GM21786 (cell line): ENCODE measurements around the gene P4HA2.
A peak's percentile ranks its signal among the peaks of the same experiment; 100 is the strongest.
"Not testable (repeated sequence)": the region's sequence is repeated elsewhere in the genome, so short reads cannot be mapped to it uniquely, and the experiment has no call there.

ENCODE experiments used
- ATAC-seq: cut with Tn5 transposase; IDR thresholded peaks from one replicate; pipeline ENCODE4 v1.9.1; 2021; ENCODE audit not compliant: unreplicated experiment

Gene P4HA2

DNA sequence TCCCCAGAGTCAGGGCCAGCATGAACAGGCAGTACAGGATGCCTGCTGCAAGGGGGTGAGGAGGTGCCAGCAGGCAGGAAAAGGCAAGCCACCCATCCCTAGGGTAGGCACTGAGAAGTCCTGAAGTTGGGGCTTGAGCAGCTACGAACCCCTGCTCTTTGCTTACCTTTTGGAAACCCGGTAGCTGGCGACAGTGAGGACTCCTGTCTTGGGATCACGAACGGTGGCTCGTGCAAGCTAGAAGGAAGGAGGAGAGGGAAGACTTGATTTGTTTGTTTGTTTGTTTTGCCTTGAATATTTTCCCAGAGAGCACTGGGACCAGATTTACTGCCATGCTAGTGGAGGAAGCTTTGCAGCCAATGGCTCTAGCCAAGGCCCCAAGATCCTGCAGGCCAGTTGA, 23.7 kb downstream of the P4HA2 start:
- ATAC-seq = no peak

DNA sequence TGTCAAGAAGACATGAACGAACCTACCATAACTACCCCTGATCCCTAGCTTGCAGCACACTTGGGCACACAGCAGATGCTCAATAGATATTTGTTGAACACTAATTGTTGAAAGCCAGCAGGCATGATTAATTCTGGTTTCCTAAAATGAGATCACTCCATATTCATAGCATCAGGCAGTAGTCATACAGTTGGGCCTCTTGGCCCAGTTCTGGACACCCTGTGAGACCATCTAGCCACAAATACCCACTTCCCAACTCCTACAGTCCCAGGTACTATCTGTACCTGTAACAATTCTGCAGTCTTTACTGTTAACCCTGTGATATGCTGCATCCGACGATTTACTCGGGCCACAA, 24.2 kb downstream of the P4HA2 start:
- no peak for ATAC-seq

DNA sequence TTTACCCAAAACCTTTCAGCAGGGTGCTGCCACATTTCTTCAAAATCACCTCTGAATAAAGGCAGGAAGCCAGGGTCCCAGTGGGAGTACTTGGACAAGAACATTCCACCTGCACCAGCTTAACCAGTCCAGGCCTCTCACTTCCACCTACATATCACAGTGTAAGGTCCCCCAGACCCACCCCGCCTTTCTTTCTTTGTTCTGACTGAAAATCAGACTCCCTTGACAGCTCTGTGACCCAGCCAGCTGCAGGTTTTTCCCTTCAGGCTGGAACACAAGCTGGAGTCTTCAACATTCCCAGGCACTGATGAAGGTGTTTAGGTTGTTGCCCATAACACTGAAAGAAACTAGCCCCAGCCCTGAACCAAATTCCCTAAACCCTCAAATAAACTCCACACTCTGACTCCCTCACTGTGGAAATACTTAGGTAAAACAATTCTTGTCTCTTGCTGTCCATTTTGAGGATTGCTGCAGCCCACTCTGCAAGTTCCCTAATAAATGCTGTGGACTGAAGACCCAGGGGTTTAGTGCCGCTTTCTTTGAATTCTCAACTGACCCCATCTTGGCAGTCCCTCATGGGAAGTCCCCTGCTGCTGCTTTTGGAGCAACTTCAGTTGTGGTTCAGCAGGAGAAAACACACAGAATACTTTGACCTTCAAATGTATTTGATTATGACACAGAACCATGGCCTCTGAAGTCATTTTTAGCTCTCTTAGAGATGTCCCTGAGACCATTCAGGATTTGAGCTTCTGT, 24.8 kb downstream of the P4HA2 start:
- ATAC-seq = no peak

DNA sequence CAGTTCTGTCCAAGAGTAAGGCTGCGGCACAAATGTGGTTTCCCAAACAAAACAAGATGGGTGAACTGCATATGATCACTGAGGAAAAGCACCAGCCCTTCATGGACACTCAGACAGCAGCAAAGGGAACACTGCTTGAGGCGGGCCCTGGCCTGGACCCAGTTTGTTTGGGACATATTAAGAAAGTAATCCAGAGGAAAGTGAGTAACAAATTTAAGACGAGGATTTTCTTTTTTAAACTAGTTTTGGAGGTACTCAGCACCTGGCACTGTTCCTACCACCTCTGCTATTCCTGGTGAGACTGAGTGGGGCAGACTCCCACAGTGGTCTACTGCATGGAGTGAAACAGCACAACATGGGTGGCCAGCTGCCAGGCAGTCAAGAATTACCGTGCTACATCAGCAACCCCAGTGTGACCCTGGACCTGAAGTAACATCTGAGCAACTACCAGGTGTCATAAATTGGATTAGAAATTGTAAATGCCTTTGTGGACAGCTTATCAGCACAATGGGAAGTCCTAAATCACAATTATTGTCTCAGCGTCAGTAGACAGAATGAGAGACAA, 28.5 kb downstream of the P4HA2 start:
- ATAC-seq = no peak

DNA sequence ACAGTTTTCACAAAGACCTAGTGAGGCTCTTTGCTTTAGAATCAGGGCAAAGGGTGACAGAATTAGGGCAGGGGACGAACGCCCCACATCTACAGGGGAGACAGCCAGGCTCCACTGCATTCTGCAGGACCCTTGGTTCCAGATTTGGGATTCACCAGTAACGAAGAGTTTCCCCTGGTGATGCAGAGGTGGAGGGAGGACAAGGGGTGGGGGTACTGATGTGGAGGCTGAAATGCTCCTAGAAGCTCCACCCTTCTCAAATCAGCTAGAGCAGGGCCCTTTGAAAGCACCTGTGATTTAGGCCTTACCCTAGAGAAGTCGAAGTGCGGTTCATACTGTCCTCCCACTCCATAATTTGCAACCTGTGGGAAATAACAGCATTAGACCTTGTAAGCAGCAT, 29.1 kb downstream of the P4HA2 start:
- no peak for ATAC-seq

DNA sequence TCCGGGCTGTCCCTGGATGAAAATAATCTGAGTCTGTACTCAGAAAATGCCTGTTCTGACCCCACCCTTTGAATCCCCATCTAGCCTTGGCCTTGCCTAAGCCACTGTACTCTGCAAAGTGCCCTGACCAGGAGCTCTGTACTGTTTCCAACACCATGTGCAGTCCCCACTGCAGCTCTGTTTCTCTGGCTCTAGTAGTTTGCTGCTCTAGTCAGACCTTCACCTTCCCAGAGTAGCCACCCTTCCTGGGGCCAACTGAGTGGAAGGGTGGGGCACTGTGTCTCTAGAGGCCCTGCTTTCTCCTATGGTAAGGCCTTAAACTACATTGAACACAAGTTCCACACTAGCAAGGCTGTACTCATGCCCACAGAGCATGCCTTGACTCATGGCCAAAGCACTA, 31.9 kb downstream of the P4HA2 start:
- no peak for ATAC-seq

DNA sequence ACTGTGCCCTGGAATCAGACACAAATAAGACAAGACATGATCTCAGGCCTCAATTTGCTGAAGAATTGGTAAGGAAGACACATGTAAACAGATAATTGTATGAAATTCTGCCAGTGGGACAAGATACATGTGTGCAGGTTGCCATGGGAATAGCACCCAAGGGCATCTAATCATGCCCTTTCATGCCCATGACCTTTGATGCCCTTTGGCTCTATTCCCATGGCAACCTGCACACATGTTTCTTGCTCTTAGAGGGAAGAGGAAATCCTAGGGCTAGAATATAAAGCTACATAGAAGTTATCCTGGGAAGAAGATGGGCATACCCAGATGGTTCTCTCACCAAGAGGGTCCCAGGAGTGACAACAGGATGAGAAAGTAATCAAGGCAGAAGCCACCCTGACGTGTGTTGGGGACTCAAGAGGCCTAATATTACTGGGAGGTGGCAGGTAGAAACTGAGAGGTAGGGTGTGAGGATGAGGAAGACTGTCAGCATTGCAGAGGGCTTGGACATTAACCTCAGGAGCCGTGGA, 34.4 kb downstream of the P4HA2 start:
- no peak for ATAC-seq

DNA sequence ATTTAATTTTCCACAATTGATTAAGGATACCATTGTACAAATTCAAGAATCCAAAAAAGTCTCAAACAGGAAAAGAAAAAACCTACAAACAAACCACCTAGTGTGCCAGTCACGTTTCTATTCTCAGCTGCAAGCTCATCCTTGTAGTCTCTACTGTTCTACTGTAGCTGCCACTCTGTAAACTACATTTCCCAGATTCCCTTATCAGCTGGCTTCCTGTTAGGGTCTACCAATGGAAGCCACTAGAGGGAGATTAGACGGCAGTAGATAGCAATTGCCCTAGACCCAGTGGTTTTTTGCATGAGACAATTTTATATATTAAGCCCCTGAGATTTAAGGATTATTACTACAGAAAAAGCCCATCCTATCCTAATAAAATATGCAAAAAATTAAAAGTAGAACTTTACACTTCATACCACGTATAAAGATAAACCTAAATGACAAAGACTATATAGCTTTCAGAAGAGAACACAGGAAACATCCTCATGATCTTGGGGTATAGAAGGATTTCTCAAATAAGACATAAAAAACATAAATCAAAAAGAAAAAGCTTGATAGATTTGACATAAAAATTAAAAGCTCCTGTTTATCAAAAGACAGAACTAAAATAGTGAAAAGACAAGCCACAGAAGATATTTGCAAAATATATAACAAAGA, 37.4 kb downstream of the P4HA2 start:
- ATAC-seq = peak; percentile 98

DNA sequence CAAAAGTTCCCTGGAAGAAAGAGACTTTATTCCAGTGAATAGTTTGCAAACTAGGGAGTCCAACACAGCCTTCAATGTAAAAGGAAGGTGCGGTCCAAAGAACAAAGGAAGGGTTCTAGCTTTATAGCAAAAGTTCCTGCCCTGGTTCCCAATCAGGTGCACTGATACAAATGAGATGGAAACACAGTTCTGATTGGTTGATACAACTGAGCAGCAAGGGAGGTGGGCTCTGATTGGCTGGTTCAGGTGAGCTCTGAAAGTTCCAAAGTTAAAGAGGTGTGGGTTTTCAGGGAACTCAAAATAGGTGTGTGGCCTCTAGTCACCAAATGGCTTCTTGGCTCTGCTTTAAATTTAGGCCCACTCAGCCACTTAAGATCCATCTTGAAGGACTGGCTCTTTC, 43.1 kb downstream of the P4HA2 start:
- no peak for ATAC-seq

DNA sequence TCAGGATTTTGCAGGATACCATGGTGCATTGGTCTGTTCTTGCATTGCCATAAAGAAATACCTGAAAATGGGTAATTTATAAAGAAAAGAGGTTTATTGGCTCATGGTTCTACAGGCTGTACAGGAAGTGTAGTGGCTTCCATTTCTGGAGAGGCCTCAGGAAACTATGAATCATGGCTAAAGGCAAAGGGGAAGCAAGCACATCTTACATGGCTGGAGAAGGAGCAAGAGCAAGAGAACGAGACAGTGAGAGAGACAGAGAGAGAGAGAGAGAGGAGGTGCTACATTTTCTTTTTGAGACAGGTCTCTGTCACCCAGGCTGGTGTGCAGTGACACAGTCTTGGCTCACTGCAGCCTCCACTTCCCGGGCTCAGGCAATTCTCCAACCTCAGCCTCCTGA, 43.9 kb downstream of the P4HA2 start:
- no peak for ATAC-seq

DNA sequence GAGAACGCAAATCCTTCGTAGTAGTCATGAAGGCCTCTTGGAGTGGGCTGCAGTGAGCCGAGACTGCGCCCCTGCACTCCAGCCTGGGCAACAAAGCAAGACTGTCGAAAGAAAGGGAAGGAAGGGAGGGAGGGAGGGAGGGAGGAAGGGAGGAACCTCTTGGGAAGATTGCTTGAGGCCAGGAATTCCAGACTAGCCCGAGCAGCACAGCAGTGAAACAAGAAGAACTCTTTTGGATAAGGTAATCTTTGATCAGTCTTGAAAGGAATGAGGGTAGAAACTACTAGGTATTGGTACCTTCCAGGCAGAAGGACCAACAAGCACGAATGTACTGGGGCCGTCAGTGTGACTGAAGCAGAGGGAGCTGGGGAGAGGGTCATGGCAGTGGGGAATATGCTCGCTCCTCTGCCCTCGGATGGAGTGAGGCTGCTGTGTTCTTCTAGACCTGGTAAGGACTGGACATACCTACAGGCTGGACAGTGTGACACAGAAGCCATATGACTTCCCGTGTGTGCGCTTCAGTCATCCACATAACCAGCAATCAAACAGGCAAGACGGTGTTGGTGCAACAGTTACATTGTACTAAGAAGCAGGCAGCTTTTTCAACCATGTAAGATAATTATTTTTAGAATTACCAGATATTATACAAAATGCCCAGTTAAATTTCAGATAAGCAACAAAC, 45.2 kb downstream of the P4HA2 start:
- ATAC-seq = no peak

DNA sequence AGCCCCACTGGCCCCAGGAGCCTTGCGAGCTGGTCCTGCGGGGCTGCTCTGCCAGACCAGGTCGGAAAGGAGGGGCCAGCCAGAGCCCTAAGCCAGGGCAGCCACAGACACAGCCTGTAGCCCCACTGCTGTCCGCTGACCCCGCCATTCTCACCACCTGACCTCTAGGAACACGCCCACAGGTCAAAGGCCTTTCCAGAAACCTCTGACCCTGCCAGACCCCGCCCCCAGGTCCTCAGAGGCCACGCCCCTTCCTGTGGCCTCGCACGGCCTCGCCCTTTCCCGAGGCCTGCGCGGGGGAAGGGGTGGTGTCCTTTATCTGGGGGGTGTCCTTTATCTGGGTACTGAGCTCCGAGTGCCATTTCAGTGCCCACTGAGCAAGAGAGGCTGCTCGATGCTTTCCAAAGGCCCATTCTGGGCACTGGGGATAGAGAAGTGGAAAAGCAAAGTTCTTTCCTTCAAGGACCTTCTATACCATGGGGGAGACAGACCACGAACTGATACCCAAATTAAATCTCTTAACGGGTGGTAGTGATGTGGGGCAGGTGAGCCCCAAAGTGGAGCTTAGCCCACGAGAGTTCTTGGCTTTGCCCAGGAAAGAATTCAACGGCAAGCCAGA, 46.5 kb downstream of the P4HA2 start:
- ATAC-seq = no peak

DNA sequence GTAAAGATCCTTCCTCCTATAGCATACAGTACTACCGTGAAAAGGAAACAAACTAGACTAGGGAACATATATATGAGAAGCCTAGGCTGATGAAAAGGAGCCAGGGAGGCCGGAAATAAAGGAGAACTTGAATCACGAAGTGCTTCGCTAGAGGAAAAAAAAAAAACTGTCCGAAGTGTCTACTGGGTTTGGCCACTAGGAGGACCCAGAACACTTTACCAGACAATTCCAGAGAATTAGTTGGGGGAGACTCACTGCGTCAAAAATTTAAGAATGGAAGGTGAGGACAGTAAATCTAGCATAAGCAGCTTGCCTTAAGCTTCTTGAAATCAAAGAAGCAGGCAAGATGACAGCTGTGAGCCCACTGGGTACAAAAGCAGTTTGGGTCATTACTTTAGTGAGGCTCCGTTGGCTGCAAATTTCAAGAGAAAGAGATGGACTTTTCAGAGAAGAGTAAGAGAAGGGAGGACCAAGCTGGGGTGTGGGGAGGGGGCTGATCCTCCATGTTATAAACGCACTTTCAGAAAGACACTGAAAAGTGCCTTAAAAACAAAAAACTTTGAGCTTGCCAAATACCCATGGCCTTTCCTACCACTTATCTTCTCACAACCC, 47.4 kb downstream of the P4HA2 start:
- ATAC-seq = no peak

DNA sequence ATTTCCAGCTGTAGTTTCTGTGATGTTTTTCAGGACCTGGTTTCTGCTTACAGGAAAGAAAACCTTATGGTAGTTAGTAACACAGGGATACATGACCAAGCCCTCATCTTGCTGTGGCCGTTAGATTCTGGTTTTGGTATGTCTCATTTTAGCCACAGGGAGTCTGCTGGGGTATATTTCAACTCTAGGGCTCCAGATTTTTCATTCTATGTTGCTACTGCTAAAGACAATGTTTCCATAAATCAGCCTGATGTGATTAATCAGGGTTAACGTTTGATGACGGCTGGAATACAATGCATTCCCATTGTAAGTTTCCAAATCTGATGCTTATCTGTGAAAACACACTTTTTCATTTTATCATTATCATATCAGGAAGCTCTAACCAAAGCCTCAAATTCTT, 48.2 kb downstream of the P4HA2 start:
- ATAC-seq = no peak

DNA sequence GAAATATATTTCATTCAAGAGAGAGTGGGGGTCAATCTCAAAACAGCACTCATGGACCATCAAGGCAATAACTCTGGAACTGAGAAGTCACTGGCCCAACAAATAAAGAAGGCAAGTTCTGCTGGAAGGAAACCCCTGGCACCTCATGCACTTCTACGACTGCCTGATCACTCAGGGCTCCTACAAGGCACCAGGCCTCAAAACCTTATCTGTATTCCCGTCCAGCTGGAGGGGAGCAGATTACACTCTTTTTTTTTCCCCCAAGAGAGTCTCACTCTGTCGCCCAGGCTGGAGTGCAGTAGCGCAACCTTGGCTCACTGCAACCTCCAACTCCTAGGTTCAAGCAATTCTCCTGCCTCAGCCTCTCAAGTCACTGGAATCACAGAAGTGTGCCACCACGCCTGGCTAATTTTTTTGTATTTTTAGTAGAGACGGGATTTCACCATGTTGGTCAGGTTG, 49.9 kb downstream of the P4HA2 start:
- ATAC-seq = no peak

DNA sequence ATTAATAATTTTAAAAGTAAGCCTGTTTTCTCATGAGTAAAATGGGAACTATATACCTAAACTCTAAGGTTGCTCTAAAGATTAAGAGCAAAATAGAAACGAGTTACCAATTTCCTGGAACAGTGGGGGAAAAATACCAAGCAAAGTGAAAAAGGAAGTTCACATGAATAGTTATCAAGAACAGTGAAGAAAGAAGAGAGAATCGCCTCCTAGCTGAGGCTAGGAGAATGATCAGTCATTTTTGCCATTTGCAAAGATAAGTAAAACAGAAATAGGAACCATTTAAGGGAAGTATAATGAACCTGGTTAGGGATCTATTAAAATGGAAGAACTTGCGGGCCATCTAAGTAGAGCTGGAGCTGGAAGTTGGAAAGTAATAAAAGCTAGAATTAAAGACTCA, 50.7 kb downstream of the P4HA2 start:
- peak; percentile 49 for ATAC-seq

DNA sequence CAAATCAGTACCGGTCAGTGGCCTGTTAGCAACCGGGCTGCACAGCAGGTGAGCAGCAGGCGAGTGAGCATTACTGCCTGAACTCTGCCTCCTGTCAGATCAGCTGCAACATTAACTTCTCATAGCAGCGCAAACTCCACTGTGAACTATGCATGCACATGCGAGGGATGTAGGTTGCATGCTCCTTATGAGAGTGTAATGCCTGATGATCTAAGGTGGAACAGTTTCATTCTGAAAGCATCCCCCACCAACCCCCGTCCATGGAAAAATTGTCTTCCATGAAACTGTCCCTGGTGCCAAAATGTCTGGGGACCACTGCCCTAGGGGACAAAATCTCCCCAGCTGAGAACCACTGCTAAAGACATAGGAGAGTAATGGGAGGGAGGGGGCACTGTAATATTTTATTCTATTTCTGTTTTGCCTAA, 51.1 kb downstream of the P4HA2 start:
- ATAC-seq = no peak

DNA sequence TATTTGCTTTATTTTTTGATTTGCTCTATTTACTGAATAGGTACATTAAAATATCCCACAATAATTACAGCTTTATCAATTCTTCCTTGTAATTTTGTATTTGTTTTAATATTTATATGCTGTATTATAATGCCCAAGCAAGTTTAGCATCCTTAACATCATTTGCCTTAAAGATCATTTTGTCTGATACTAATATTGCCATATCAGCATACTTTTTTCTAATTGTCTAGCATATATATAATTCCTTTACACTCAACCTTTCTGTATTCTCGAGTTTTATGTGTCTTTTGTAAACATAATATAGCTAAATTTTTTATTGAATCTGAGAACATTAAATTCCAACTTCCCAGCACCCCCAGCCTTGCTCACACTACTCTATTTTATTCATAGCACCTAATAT, 64.7 kb downstream of the P4HA2 start:
- ATAC-seq = no peak

DNA sequence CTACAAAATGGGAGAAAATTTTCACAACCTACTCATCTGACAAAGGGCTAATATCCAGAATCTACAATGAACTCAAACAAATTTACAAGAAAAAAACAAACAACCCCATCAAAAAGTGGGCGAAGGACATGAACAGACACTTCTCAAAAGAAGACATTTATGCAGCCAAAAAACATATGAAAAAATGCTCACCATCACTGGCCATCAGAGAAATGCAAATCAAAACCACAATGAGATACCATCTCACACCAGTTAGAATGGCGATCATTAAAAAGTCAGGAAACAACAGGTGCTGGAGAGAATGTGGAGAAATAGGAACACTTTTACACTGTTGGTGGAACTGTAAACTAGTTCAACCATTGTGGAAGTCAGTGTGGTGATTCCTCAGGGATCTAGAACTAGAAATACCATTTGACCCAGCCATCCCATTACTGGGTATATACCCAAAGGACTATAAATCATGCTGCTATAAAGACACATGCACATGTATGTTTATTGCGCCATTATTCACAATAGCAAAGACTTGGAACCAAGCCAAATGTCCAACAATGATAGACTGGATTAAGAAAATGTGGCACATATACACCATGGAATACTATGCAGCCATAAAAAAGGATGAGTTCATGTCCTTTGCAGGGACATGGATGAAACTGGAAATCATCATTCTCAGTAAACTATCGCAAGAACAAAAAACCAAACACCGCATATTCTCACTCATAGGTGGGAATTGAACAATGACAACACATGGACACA, 65.9 kb downstream of the P4HA2 start:
- ATAC-seq = not testable (repeated sequence)

DNA sequence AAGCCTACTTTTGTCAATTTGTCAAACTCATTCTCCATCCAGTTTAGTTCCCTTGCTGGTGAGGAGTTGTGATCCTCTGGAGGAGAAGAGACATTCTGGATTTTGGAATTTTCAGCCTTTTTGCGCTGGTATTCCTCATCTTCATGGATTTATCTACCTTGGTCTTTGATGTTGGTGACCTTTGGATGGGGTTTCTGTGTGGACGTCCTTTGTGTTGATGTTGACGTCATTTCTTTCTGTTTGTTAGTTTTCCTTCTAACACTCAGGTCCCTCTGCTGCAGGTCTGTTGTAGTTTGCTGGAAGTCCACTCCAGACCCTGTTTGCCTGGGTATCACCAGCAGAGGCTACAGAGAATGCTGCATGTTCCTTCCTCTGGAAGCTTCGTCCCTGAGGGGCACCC, 71.2 kb downstream of the P4HA2 start:
- no peak for ATAC-seq
